HepG2 (cell line): ENCODE data around the gene NELFB. TPM values are rescaled to one million over a fixed set of nuclear protein-coding genes. Genes with fewer than 3 reads are reported as not detected.

Experiments used
- ADNP ChIP-seq: sonication (generic); formaldehyde crosslinking; IDR thresholded peaks from 2 replicates; pipeline ENCODE4 v1.4.0; 2020; ENCODE audit warnings: missing genetic modification reagents
- ERF ChIP-seq: IDR thresholded peaks from 2 replicates; pipeline ENCODE4 v1.6.1; 2018; ENCODE audit warnings: missing biosample characterization, missing genetic modification reagents
- HMGA1 ChIP-seq: sonication (generic); formaldehyde crosslinking; conservative IDR thresholded peaks from 2 replicates; pipeline ENCODE4 v1.4.0; 2020; ENCODE audit warnings: missing genetic modification reagents
- MAZ ChIP-seq, 2 experiments: sonication (generic) in 1 of 2; formaldehyde crosslinking in 1 of 2; IDR thresholded peaks; 2 replicates each; pipeline versions ENCODE4 v1.5.0 to v1.6.1; 2012 to 2020; ENCODE audit warnings: low read depth in 2 of 2, mild to moderate bottlenecking in 2 of 2, borderline replicate concordance in 1 of 2, improper control_type of control experiment in 1 of 2, low read length in 1 of 2, missing genetic modification reagents in 1 of 2, moderate library complexity in 1 of 2
- MZF1 ChIP-seq: sonication (generic); formaldehyde crosslinking; IDR thresholded peaks from 2 replicates; pipeline ENCODE4 v1.8.1; 2023; ENCODE audit warnings: mild to moderate bottlenecking, missing genetic modification reagents, borderline replicate concordance
- PHB2 ChIP-seq: fragments of 450-650 bp; IDR thresholded peaks from 2 replicates; pipeline ENCODE4 v1.6.1; 2018; ENCODE audit not compliant: partially characterized antibody
- POGZ ChIP-seq: sonication (generic); formaldehyde crosslinking; IDR thresholded peaks from 2 replicates; pipeline ENCODE4 v1.4.0; 2020; ENCODE audit warnings: mild to moderate bottlenecking, missing genetic modification reagents
- REXO4 ChIP-seq: sonication (generic); formaldehyde crosslinking; IDR thresholded peaks from 2 replicates; pipeline ENCODE4 v1.8.0; 2022; ENCODE audit warnings: missing genetic modification reagents, mild to moderate bottlenecking, borderline replicate concordance
- SKI ChIP-seq: fragments of 450-650 bp; IDR thresholded peaks from one replicate; pipeline ENCODE4 v1.6.1; 2018; ENCODE audit warnings: mild to moderate bottlenecking; ENCODE audit not compliant: partially characterized antibody
- SOX13 ChIP-seq, 3 experiments: fragments of 450-650 bp in 1 of 3; sonication (generic) in 1 of 3; formaldehyde crosslinking in 1 of 3; IDR thresholded peaks in 2 of 3; conservative IDR thresholded peaks in 1 of 3; 2 replicates each; pipeline versions ENCODE4 v1.5.0 to v1.6.1; 2016 to 2020; ENCODE audit warnings: antibody characterized with exemption in 1 of 3, mild to moderate bottlenecking in 1 of 3, missing compliant biosample characterization in 1 of 3, missing genetic modification reagents in 1 of 3, moderate library complexity in 1 of 3
- TFDP1 ChIP-seq: IDR thresholded peaks from 2 replicates; pipeline ENCODE4 v1.6.1; 2016; ENCODE audit warnings: missing compliant biosample characterization, missing genetic modification reagents, borderline replicate concordance
- ZMYM4 ChIP-seq: sonication (generic); formaldehyde crosslinking; IDR thresholded peaks from 2 replicates; pipeline ENCODE4 v1.8.1; 2023; ENCODE audit warnings: mild to moderate bottlenecking, missing genetic modification reagents
- ZNF24 ChIP-seq: fragments of 450-650 bp; IDR thresholded peaks from 2 replicates; pipeline ENCODE4 v1.6.1; 2017; ENCODE audit warnings: antibody characterized with exemption, mild to moderate bottlenecking
- ZNF33A ChIP-seq: sonication (generic); formaldehyde crosslinking; IDR thresholded peaks from 2 replicates; pipeline ENCODE4 v1.5.1; 2020; ENCODE audit warnings: missing genetic modification reagents, mild to moderate bottlenecking, moderate library complexity, borderline replicate concordance
- ZNF510 ChIP-seq: sonication (generic); formaldehyde crosslinking; IDR thresholded peaks from 2 replicates; pipeline ENCODE4 v1.4.0; 2020; ENCODE audit warnings: low read depth, mild to moderate bottlenecking, missing genetic modification reagents
- ZNF556 ChIP-seq: sonication (generic); formaldehyde crosslinking; IDR thresholded peaks from 2 replicates; pipeline ENCODE4 v1.4.0; 2020; ENCODE audit warnings: mild to moderate bottlenecking, missing genetic modification reagents, borderline replicate concordance
- ZNF570 ChIP-seq: sonication (generic); formaldehyde crosslinking; IDR thresholded peaks from 2 replicates; pipeline ENCODE4 v1.4.0; 2020; ENCODE audit warnings: mild to moderate bottlenecking, missing genetic modification reagents, borderline replicate concordance
- polyA plus RNA-seq, 8 experiments: library from polyadenylated mRNA; depleted of rRNA in 3 of 8; stranded (reverse) in 7 of 8; unstranded in 1 of 8; fragments of >200 nt; fragmentation: Illumina TruSeq in 4 of 8; extraction: Trizol in 4 of 8; gene quantifications; 2 replicates each; pipeline versions ENCODE4 v1.2.1 to v1.2.3, GENCODE V29; 2011 to 2016; ENCODE audit warnings: low read depth in 4 of 8, missing spikeins in 1 of 8, mixed read lengths in 1 of 8; ENCODE audit not compliant: insufficient read depth in 1 of 8
- total RNA-seq, 5 experiments: library from RNA; depleted of rRNA; stranded (reverse); fragments of >200 nt; fragmentation: Illumina TruSeq; extraction: Trizol; gene quantifications; 2 replicates each; pipeline ENCODE4 v1.2.3, GENCODE V29; 2016; ENCODE audit warnings: low read depth in 1 of 5
- TF ChIP-seq, protein P1 (sequence below): sonication (generic); formaldehyde crosslinking; IDR thresholded peaks from 2 replicates; pipeline ENCODE4 v1.4.0; 2020; ENCODE audit warnings: missing genetic modification reagents, borderline replicate concordance
- TF ChIP-seq, protein P2 (sequence below): sonication (generic); formaldehyde crosslinking; conservative IDR thresholded peaks from 2 replicates; pipeline ENCODE4 v1.8.0; 2022; ENCODE audit warnings: missing genetic modification reagents

The NELFB gene
- total and polyA plus RNA-seq, 2 of the 13 experiments (the other 11 are each of a cell fraction or from before 2014, with no cell fraction given), result 26.5 to 45.8 TPM

- TF ChIP-seq REXO4 (CRISPR knock-in tag), result no peak
- TF ChIP-seq ZNF24, result no peak
- no peak for TF ChIP-seq ZNF510 (CRISPR knock-in tag)
- no peak for TF ChIP-seq MZF1 (CRISPR knock-in tag)
- no peak for TF ChIP-seq ADNP (CRISPR knock-in tag)
- no peak for TF ChIP-seq SKI
- TF ChIP-seq ZNF33A (CRISPR knock-in tag), result no peak
- TF ChIP-seq MAZ (IDR thresholded peaks at IDR 0.05; ENCODE audit: borderline replicate concordance, low read depth, low read length), result no peak
- peak; percentile 64 for TF ChIP-seq MAZ (CRISPR knock-in tag; IDR thresholded peaks at IDR 0.05; ENCODE audit: low read depth)
- TF ChIP-seq, protein P1, sequence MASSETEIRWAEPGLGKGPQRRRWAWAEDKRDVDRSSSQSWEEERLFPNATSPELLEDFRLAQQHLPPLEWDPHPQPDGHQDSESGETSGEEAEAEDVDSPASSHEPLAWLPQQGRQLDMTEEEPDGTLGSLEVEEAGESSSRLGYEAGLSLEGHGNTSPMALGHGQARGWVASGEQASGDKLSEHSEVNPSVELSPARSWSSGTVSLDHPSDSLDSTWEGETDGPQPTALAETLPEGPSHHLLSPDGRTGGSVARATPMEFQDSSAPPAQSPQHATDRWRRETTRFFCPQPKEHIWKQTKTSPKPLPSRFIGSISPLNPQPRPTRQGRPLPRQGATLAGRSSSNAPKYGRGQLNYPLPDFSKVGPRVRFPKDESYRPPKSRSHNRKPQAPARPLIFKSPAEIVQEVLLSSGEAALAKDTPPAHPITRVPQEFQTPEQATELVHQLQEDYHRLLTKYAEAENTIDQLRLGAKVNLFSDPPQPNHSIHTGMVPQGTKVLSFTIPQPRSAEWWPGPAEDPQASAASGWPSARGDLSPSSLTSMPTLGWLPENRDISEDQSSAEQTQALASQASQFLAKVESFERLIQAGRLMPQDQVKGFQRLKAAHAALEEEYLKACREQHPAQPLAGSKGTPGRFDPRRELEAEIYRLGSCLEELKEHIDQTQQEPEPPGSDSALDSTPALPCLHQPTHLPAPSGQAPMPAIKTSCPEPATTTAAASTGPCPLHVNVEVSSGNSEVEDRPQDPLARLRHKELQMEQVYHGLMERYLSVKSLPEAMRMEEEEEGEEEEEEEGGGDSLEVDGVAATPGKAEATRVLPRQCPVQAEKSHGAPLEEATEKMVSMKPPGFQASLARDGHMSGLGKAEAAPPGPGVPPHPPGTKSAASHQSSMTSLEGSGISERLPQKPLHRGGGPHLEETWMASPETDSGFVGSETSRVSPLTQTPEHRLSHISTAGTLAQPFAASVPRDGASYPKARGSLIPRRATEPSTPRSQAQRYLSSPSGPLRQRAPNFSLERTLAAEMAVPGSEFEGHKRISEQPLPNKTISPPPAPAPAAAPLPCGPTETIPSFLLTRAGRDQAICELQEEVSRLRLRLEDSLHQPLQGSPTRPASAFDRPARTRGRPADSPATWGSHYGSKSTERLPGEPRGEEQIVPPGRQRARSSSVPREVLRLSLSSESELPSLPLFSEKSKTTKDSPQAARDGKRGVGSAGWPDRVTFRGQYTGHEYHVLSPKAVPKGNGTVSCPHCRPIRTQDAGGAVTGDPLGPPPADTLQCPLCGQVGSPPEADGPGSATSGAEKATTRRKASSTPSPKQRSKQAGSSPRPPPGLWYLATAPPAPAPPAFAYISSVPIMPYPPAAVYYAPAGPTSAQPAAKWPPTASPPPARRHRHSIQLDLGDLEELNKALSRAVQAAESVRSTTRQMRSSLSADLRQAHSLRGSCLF (CRISPR knock-in tag), result no peak
- TF ChIP-seq ERF (CRISPR knock-in tag), result peak; percentile 48; the same call in 1 of the 2 replicates
- TF ChIP-seq ZNF556 (CRISPR knock-in tag), result no peak
- TF ChIP-seq ZMYM4 (CRISPR knock-in tag), result no peak
- TF ChIP-seq PHB2, result no peak
- no peak for TF ChIP-seq HMGA1 (CRISPR knock-in tag)
- no peak for TF ChIP-seq POGZ (CRISPR knock-in tag)
- peak; percentile 61; the same call in 1 of the 2 replicates for TF ChIP-seq TFDP1
- TF ChIP-seq SOX13 (IDR thresholded peaks at IDR 0.05), result no peak
- no peak for TF ChIP-seq SOX13 (CRISPR knock-in tag; conservative IDR thresholded peaks at IDR 0.05 in 1 of 2, IDR thresholded peaks at IDR 0.05 in 1 of 2)
- TF ChIP-seq, protein P2, sequence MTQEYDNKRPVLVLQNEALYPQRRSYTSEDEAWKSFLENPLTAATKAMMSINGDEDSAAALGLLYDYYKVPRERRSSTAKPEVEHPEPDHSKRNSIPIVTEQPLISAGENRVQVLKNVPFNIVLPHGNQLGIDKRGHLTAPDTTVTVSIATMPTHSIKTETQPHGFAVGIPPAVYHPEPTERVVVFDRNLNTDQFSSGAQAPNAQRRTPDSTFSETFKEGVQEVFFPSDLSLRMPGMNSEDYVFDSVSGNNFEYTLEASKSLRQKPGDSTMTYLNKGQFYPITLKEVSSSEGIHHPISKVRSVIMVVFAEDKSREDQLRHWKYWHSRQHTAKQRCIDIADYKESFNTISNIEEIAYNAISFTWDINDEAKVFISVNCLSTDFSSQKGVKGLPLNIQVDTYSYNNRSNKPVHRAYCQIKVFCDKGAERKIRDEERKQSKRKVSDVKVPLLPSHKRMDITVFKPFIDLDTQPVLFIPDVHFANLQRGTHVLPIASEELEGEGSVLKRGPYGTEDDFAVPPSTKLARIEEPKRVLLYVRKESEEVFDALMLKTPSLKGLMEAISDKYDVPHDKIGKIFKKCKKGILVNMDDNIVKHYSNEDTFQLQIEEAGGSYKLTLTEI (CRISPR knock-in tag), result no peak
- no peak for TF ChIP-seq ZNF570
Observed at GRCh38 chr9:137235424-137236237, 19.5 kb upstream of the NELFB start (continued).
